8988T (cell line): ENCODE data around the gene PTPN3.
"Not testable (repeated sequence)": the region's sequence is repeated elsewhere in the genome, so short reads cannot be mapped to it uniquely, and the experiment has no call there.

Experiments used
- DNase-seq: peaks from one replicate; pipeline ENCODE4 v3.0.0; 2011

The PTPN3 gene

GRCh38 chr9:109382585-109382984 lies 115.5 kb downstream of the PTPN3 start:
- no peak for DNase-seq

- DNase-seq: no peak
Measured at GRCh38 chr9:109382182-109382581, 115.9 kb downstream of the PTPN3 start.

- DNase-seq: no peak
Measured at GRCh38 chr9:109381011-109381729, 116.9 kb downstream of the PTPN3 start.

DNA sequence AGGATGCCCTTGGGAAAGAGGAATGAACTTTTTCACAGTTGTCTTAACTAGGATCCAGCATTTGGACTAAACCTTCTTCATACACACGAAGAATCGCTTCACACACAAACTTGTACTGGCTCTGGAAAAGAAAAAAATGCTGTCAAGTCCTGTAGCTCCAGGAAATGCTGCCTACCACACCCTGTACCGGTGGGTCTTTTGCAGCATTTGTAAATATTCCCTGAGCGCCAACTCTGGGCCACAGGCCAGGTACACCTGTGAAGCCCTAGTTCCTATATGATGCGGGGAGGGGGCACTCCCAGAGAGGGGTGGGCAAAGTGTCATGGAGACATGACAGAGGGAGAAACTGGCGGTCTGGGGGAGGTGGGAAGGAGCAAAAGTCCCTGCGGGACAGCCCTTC lies 118.6 kb downstream of the PTPN3 start:
- no peak for DNase-seq

GRCh38 chr9:109378316-109378715 lies 119.8 kb downstream of the PTPN3 start:
- DNase-seq: no peak

DNA sequence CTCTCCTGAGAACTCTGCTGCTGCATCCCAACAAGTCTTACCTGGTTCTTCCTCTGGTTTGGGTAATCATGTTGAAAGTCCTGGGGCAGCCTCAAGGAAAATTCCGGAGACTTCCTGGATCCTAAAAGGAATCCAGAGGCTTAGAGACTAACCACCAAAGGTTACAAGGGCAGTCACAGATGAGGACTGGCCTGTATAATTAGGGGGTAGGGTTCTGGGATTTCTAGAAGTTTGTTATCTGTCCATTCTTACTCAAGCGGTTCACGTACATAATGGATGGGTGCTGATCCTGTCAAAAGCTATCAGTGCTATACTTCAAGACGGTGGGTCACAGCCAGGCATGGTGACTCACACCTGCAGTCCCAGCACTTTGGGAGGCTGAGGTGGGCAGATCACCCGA lies 125.9 kb downstream of the PTPN3 start:
- DNase-seq: no peak

GRCh38 chr9:109371374-109371773 lies 126.7 kb downstream of the PTPN3 start:
- no peak for DNase-seq

DNA sequence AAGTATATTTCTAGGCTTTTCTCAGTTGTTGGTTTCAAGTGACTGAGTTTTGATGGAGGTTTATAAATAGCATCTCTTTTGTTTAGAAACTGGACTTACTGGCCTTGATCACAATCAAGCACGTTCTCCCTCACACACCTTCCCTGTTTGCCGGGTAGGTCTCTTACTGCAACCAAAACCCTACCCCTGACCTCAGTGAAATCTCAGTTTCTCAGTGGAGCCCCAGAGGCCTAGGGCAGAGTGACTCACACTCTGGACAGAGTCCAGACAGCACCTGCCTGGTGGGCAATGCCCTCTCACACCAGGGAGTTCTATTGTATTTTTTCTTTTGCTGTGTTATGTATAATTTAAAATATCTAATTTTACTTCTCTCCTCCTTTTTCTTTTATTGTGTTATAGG lies 128.8 kb downstream of the PTPN3 start:
- no peak for DNase-seq

GRCh38 chr9:109360771-109361170 lies 137.3 kb downstream of the PTPN3 start:
- no peak for DNase-seq

GRCh38 chr9:109358968-109359603 lies 139.0 kb downstream of the PTPN3 start:
- DNase-seq: not testable (repeated sequence)

DNA sequence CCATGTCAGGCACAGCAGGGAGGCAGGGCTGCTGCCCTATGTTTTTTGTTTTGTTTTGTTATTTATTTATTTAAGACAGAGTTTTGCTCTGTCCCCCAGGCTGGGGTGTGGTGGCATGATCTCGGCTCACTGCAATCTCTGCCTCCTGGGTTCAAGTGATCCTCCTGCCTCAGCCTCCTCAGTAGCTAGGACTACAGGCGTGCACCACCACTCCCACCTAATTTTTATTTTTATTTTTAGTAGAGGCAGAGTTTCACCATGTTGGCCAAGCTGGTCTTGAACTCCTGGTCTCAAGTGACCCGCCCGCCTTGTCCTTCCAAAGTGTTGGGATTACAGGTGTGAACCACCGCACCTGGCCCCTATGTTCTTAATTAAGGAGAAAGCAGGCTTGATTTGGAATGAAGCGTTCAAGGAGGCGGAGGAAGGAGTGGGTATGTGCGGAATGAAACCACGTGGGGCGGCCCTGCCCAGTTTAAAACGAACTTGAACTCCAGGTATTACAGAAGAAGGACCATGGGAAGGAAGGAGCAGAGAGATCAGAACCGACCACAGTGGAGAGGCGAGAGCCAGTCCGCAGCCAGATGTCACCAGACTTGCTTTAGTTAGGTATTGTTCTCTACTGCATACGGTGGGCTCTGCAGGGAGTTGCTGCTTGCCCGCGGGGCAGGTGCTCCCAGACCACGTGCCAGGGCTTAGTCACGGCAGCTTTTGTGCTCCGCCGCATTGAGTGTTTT lies 142.4 kb downstream of the PTPN3 start:
- no peak for DNase-seq

DNA sequence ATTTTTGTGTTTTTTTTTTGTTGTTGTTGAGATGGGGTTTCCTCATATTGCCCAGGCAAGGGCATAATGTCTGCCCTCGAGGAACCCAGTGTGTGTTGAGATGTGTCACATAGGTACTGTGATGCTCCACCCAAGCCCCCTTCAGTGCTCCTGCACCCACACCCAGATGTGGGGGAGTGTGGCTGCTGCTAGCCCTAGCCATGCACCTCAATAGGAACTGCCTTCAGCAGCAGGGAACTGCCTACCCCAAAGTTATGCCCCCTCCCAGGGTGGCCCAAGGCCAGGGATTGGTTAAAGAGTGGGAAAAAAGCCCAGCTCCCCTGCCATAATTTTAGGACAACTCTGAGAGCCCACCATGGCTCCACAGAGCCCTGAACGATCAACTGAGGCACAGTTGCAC lies 143.9 kb downstream of the PTPN3 start:
- no peak for DNase-seq

- DNase-seq: no peak
Measured at GRCh38 chr9:109351032-109351431, 147.1 kb downstream of the PTPN3 start.

GRCh38 chr9:109349421-109349846 lies 148.7 kb downstream of the PTPN3 start:
- no peak for DNase-seq

GRCh38 chr9:109346904-109347303 lies 151.2 kb downstream of the PTPN3 start:
- no peak for DNase-seq

DNA sequence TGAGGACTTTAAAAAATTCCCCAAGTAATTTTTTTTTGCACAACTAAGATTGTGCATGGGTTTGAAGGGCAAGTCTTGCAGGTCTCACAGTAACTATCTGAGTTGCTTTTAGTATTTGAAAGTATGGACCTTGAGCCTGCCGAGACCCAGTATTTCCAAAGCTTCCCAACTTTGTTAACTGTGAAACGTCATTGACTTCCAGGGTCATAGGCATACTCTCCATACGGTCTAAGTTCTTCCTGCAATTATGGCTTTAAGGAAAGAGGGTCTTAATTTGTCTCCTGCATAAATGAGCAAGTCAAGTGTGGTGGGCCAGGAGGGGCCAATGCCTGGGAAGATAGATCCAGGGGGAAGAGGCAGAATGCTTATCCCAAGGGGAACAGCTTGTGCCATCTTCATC lies 153.2 kb downstream of the PTPN3 start:
- DNase-seq: no peak

- DNase-seq: no peak
Measured at GRCh38 chr9:109342878-109343277, 155.2 kb downstream of the PTPN3 start.

GRCh38 chr9:109341561-109341960 lies 156.5 kb downstream of the PTPN3 start:
- DNase-seq: no peak

DNA sequence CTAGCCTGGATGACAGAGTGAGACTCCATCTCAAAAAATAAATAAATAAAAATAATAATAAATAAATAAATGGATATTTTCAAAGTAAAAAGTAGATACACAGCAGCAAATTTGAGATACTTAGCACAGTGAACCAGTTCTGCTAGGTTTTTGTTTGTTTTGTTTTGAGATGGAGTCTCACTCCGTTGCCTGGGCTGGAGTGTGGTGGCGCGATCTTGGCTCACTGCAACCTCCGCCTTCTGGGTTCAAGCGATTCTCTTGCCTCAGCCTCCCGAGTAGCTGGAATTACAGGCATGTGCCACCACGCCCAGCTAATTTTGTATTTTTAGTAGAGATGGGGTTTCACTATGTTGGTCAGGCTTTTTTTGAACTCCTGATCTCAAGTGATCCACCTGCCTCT lies 157.1 kb downstream of the PTPN3 start:
- not testable (repeated sequence) for DNase-seq

DNA sequence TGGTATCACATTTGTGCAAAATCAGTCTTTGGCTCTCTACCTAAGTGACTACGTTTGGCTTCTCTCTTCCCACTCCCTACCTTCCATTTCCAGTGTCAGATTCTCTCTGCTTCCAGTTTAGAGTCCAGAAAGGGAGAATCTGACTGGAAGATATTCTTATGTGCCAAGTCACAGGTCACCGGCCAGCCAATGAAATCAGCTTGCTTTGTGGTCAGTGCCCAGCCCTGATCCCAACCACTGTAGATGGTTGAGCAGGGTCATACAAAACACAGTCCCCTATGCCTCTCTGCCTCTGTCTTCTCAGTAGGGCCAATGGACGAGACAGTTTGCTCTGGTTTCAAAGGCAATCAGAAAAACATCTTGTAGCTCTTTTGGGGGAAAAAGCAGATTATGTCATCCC lies 161.7 kb downstream of the PTPN3 start:
- DNase-seq: no peak

DNA sequence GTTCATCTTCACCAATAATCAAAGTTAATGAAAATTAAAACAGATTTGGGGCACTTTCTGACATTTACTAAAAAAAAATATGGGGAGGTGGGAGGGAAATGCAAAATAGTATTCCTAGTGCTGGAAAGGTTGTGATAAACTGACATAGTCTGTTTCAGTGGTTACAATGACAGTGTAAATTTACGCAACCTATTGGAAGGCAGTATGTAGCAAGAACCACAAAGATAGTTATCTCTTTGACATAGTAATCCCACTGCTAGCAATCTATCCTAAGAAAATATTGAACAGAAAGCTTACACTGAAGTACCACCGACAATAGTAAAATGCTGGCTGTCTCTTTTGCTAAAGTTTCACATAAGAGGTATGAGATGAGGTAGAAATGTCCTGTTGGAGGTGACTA lies 162.2 kb downstream of the PTPN3 start:
- DNase-seq: no peak

GRCh38 chr9:109335121-109335520 lies 163.0 kb downstream of the PTPN3 start:
- DNase-seq: no peak

- DNase-seq: no peak
Measured at GRCh38 chr9:109331353-109331752, 166.8 kb downstream of the PTPN3 start.

DNA sequence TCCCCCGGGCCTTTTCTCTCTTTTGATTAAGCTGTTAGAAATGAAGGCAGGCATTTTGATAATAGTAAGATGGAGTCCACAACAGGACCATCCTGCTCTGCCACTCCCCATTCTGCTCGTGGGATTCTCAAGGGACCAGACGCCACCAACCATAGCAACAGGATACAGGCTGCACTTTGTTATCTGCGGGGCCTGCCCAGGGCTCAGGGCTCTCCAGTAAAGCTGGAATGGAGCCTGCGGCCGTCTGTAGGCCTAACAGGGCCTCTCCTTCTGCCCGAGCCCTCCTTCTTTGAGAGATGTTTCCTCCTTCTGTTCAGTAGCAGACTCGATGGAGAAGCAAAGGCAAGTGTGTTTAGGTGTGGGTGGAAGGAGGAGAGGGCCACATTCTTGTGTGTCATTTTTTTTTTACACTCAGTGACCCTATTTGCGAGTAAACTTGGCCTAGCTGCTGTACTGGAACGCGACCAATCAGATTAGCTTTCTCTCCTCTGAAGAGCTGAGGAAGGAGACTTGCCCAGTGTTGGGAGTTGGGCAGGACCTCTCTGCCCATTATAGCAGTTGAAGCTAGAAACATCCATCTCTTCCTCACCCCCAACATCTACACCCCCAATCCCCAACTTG lies 168.4 kb downstream of the PTPN3 start:
- DNase-seq: no peak
